ENCODE results near the gene SLX4IP.

DNA sequence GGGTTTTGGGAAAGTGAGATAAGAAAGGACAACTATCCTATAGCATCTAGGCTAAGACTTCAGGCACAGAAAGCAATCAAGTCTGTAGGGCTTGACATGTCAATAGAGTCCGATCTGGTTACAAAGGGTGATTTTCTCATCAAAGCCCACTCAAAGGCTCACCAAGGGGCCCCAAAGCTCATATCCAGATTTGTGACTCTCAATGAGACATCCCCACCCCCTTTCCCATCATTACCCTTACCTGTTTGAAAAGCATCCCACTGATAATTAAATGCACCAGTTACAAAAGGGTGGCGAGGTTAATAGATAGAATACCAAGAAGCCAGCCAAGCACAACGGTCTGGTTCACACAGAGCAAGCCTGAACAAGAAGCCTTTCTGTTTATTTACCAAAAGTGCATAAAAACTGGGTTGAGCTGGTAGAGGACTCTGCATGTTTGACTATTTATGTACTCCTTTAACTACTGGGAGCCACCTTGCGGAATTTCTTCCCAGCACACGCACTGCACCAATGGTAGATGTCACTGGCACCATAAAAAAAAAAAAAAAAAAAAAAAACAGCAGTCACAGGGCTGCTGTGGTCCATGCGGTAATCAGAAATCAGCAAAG lies 232.6 kb downstream of the SLX4IP start:
- TF ChIP-seq, protein P1, sequence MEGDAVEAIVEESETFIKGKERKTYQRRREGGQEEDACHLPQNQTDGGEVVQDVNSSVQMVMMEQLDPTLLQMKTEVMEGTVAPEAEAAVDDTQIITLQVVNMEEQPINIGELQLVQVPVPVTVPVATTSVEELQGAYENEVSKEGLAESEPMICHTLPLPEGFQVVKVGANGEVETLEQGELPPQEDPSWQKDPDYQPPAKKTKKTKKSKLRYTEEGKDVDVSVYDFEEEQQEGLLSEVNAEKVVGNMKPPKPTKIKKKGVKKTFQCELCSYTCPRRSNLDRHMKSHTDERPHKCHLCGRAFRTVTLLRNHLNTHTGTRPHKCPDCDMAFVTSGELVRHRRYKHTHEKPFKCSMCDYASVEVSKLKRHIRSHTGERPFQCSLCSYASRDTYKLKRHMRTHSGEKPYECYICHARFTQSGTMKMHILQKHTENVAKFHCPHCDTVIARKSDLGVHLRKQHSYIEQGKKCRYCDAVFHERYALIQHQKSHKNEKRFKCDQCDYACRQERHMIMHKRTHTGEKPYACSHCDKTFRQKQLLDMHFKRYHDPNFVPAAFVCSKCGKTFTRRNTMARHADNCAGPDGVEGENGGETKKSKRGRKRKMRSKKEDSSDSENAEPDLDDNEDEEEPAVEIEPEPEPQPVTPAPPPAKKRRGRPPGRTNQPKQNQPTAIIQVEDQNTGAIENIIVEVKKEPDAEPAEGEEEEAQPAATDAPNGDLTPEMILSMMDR (IDR thresholded peaks at IDR 0.05), result peak in 2 of 4 experiments; percentile 24 to 33
- peak; percentile 82 for TF ChIP-seq POLR2AphosphoS5 (IDR thresholded peaks at IDR 0.05)
- no peak for TF ChIP-seq POLR2A (IDR thresholded peaks at IDR 0.05)

Data from prostate gland (tissue), 2 donors.